ENCODE results near the gene TCEAL2. TPM values are rescaled to one million over a fixed set of nuclear protein-coding genes. Genes with fewer than 3 reads are reported as not detected.

TCEAL2 gene
- total and polyA plus RNA-seq, 2 of the 8 experiments (the other 6 are each of a cell fraction or from before 2014, with no cell fraction given): 15.1 TPM; not detected in 1

GRCh38 chrX:102138064-102138463, 12.6 kb downstream of the TCEAL2 start:
- no peak overlapping the region for H3K23ac ChIP-seq (ENCODE audit: insufficient read length)
- H3K23me2 ChIP-seq (ENCODE audit: low read depth, low read length): no peaks in the 10 kb centered on the region
- ChIA-PET CTCF (ENCODE audit: partially characterized antibody) (no interaction called here), POLR2A (ENCODE audit: partially characterized antibody) (no interaction called here)
- H3K79me2 ChIP-seq (ENCODE audit: control insufficient read depth in 1 of 2, insufficient read depth in 2 of 2, low read length in 2 of 2): no peaks in the 10 kb centered on the region
- no peak overlapping the region for H2BK12ac ChIP-seq (ENCODE audit: low read depth, low read length)
- no peak overlapping the region for H3K56ac ChIP-seq (replicated peaks; ENCODE audit: insufficient read length, low read depth, low read length)
- no peaks in the 10 kb centered on the region for H3K36me3 ChIP-seq (ENCODE audit: control insufficient read depth in 2 of 4, insufficient read depth in 4 of 4, low read length in 3 of 4)
- no peak overlapping the region for H2BK20ac ChIP-seq (ENCODE audit: low read length)
- FAIRE-seq (no peak), DNase-seq (ENCODE audit: low read depth in 1 of 2, low spot score in 2 of 2) (no peak)
- H4K5ac ChIP-seq (ENCODE audit: insufficient read length, low read depth, low read length): no peak overlapping the region
- no peak overlapping the region for H2BK15ac ChIP-seq (ENCODE audit: low read length)
- H3K18ac ChIP-seq (ENCODE audit: extremely low read depth, low read length): no peak overlapping the region
- H3K9me3 ChIP-seq (ENCODE audit: insufficient read depth in 2 of 2, low read depth in 1 of 2, low read length in 1 of 2): peaks cover 5 to 29% of the 10 kb centered on the region in 2 experiments; a peak in 2 of 4 replicates
- H3K79me1 ChIP-seq (ENCODE audit: low read depth, low read length): no peaks in the 10 kb centered on the region
- H3K14ac ChIP-seq (ENCODE audit: insufficient read length): no peak overlapping the region
- no peak overlapping the region for H3K9ac ChIP-seq (replicated peaks in 1 of 4; ENCODE audit: extremely low read depth in 1 of 4, low read depth in 3 of 4, low read length in 3 of 4)
- 96% methylated on average over 4 of the region's 4 CpGs; no CpG with 5 or more reads in 1 of the 2 experiments for WGBS, 2 experiments (ENCODE audit: extremely low coverage in 1 of 2, insufficient coverage in 1 of 2, insufficient read length in 1 of 2, insufficient replicate concordance in 2 of 2, low coverage in 1 of 2, low lambda C conversion rate in 2 of 2, missing lambda C conversion rate in 1 of 2)
- no peak overlapping the region for H4K8ac ChIP-seq (ENCODE audit: extremely low read depth, insufficient read depth, low read length)
- no peak overlapping the region for H2BK120ac ChIP-seq (replicated peaks; ENCODE audit: low read depth, low read length)
- H3K4me2 ChIP-seq (ENCODE audit: insufficient read depth in 1 of 2, low read depth in 2 of 2, low read length in 2 of 2): no peak overlapping the region
- H3K27me3 ChIP-seq (replicated peaks in 1 of 4; ENCODE audit: control insufficient read depth in 3 of 4, extremely low read depth in 1 of 4, insufficient read depth in 3 of 4, low read length in 3 of 4): no peaks in the 10 kb centered on the region
- H4K20me1 ChIP-seq (replicated peaks in 1 of 2; ENCODE audit: control insufficient read depth in 1 of 2, insufficient read depth in 2 of 2, low read length in 2 of 2): no peaks in the 10 kb centered on the region
- no peaks in the 10 kb centered on the region for H3K4me1 ChIP-seq (replicated peaks in 1 of 4; ENCODE audit: control insufficient read depth in 3 of 4, insufficient read depth in 4 of 4, low read length in 3 of 4)
- H3K27ac ChIP-seq (ENCODE audit: low read depth, low read length): no peak overlapping the region
- no peak overlapping the region for H3K4ac ChIP-seq (replicated peaks; ENCODE audit: insufficient read length, low read depth, low read length)
- H3K4me3 ChIP-seq (ENCODE audit: extremely low read depth in 1 of 4, insufficient read depth in 2 of 4, low read depth in 3 of 4, low read length in 4 of 4): no peak overlapping the region
- H2AK5ac ChIP-seq (ENCODE audit: low read depth, low read length): no peak overlapping the region
- H4K91ac ChIP-seq (replicated peaks; ENCODE audit: insufficient read length, low read length): no peak overlapping the region
- H2BK5ac ChIP-seq (ENCODE audit: low read depth, low read length): no peak overlapping the region
- H2AFZ ChIP-seq (ENCODE audit: low read length): no peak overlapping the region
- TF ChIP-seq POLR2AphosphoS5 (IDR thresholded peaks at IDR 0.05; ENCODE audit: low read depth, low read length) (no peak), KDM4A (IDR thresholded peaks at IDR 0.05; ENCODE audit: low read depth, low read length, severe bottlenecking) (no peak), GTF2F1 (IDR thresholded peaks at IDR 0.05; ENCODE audit: borderline replicate concordance, low read depth, low read length) (no peak), CHD1 (IDR thresholded peaks at IDR 0.05; ENCODE audit: low read depth, low read length) (no peak), ASH2L (IDR thresholded peaks at IDR 0.05; ENCODE audit: low read length) (no peak), BRCA1 (IDR thresholded peaks at IDR 0.05; ENCODE audit: low read depth, low read length) (no peak), CHD2 (IDR thresholded peaks at IDR 0.05; ENCODE audit: low read length) (no peak), KDM5A (IDR thresholded peaks at IDR 0.05; ENCODE audit: low read length) (no peak), FOSL1 (IDR thresholded peaks at IDR 0.05; ENCODE audit: insufficient read depth, low read depth, low read length) (no peak), GABPA (IDR thresholded peaks at IDR 0.05; ENCODE audit: borderline replicate concordance, insufficient read depth, low read length) (no peak), SIN3A (conservative IDR thresholded peaks at IDR 0.05 in 1 of 2, IDR thresholded peaks at IDR 0.05 in 1 of 2; ENCODE audit: low read depth in 1 of 2, low read length in 2 of 2) (no peak)

All from H1 (cell line).